Left ventricle myocardium inferior (tissue), 1 donor: ENCODE results near the gene SCUBE2. TPM values are rescaled to one million over a fixed set of nuclear protein-coding genes. Genes with fewer than 3 reads are reported as not detected.

ENCODE experiments used
- DNase-seq: peaks from one replicate; pipeline ENCODE4 v3.0.0-alpha.2; 2020
- H3K27ac ChIP-seq: fragments of 200-600 bp; replicated peaks from 2 replicates; pipeline ENCODE4 v1.8.0; 2021
- H3K27me3 ChIP-seq: fragments of 200-600 bp; 2 replicates; pipeline ENCODE4 v1.8.0; 2021; ENCODE audit warnings: low read depth
- H3K36me3 ChIP-seq: fragments of 200-600 bp; 2 replicates; pipeline ENCODE4 v1.8.0; 2021
- H3K4me1 ChIP-seq: fragments of 200-600 bp; 2 replicates; pipeline ENCODE4 v1.8.0; 2021
- H3K4me3 ChIP-seq: fragments of 200-600 bp; 2 replicates; pipeline ENCODE4 v1.8.0; 2021; ENCODE audit warnings: mild to moderate bottlenecking, moderate library complexity
- H3K9me3 ChIP-seq: fragments of 200-600 bp; replicated peaks from 2 replicates; pipeline ENCODE4 v1.8.0; 2021
- CTCF ChIP-seq: fragments of 200-600 bp; IDR thresholded peaks from 2 replicates; pipeline ENCODE4 v1.8.0; 2021; ENCODE audit warnings: antibody characterized with exemption, mild to moderate bottlenecking, borderline replicate concordance
- intact Hi-C: fragments of 100-400 bp; cut with micrococcal nuclease; formaldehyde crosslinking; loops from one replicate; pipeline ENCODE4 v1.11.0; 2022
- total RNA-seq: library from RNA; stranded (reverse); fragmentation: NEBNext Ultra II Directional; extraction: Animal tissue kit (Norgen Biotek cat#: 25700); gene quantifications from one replicate; pipeline ENCODE4 v1.2.1, GENCODE V29; 2021
- donor health status: DM: no; HTN: yes; CAD: no; lungs with severe emphysema.

The SCUBE2 gene
- total RNA-seq, 1 donor from 2014 or later, result 1.8 TPM

- H3K9me3 ChIP-seq, result no peaks in the 10 kb centered on the region
- no peaks in the 10 kb centered on the region for H3K27me3 ChIP-seq
- no peaks in the 10 kb centered on the region for H3K36me3 ChIP-seq
- no peak overlapping the region for H3K27ac ChIP-seq
- H3K4me1 ChIP-seq, result no peaks in the 10 kb centered on the region
- DNase-seq, result no peak
- TF ChIP-seq CTCF, result no peak
- H3K4me3 ChIP-seq, result no peak overlapping the region
- intact Hi-C loops, result no loop called here
Measured at GRCh38 chr11:9057007-9057406, 34.4 kb downstream of the SCUBE2 start.

GRCh38 chr11:9056467-9056866 is 34.9 kb downstream of the SCUBE2 start:
- intact Hi-C loops, result no loop called here
- Histone ChIP-seq H3K27me3 (no peaks in the 10 kb centered on the region), H3K36me3 (no peaks in the 10 kb centered on the region), H3K4me3 (no peak overlapping the region), H3K27ac (no peak overlapping the region), H3K4me1 (no peaks in the 10 kb centered on the region), H3K9me3 (no peaks in the 10 kb centered on the region)
- TF ChIP-seq CTCF, result no peak
- DNase-seq, result no peak

- intact Hi-C loops, result no loop called here
- no peak for TF ChIP-seq CTCF
- Histone ChIP-seq H3K27me3 (no peaks in the 10 kb centered on the region), H3K9me3 (no peaks in the 10 kb centered on the region), H3K36me3 (no peaks in the 10 kb centered on the region), H3K4me3 (no peak overlapping the region), H3K4me1 (peaks cover 3% of the 10 kb centered on the region), H3K27ac (no peak overlapping the region)
- no peak for DNase-seq
Measured at GRCh38 chr11:9053316-9054035, 37.9 kb downstream of the SCUBE2 start.

- H3K4me1 ChIP-seq, result peaks cover 13% of the 10 kb centered on the region
- H3K4me3 ChIP-seq, result no peak overlapping the region
- no peaks in the 10 kb centered on the region for H3K9me3 ChIP-seq
- H3K27ac ChIP-seq, result no peak overlapping the region
- H3K36me3 ChIP-seq, result no peaks in the 10 kb centered on the region
- no peak for DNase-seq
- H3K27me3 ChIP-seq, result no peaks in the 10 kb centered on the region
- intact Hi-C loops, result no loop called here
- no peak for TF ChIP-seq CTCF
Measured at GRCh38 chr11:9052316-9052715, 39.1 kb downstream of the SCUBE2 start.

- H3K4me3 ChIP-seq, result no peak overlapping the region
- intact Hi-C loops, result no loop called here
- no peaks in the 10 kb centered on the region for H3K27me3 ChIP-seq
- TF ChIP-seq CTCF, result no peak
- H3K9me3 ChIP-seq, result no peaks in the 10 kb centered on the region
- no peak for DNase-seq
- peaks cover 20% of the 10 kb centered on the region for H3K4me1 ChIP-seq
- no peak overlapping the region for H3K27ac ChIP-seq
- no peaks in the 10 kb centered on the region for H3K36me3 ChIP-seq
Measured at GRCh38 chr11:9049959-9050358, 41.4 kb downstream of the SCUBE2 start.
